Neuron (in vitro differentiated cells): ENCODE results near the gene ADAMTS7.
"Not testable (repeated sequence)": the region's sequence is repeated elsewhere in the genome, so short reads cannot be mapped to it uniquely, and the experiment has no call there.

Source experiments
- H2AFZ ChIP-seq: one replicate; pipeline ENCODE4 v1.6.1; 2013; ENCODE audit warnings: low read depth, mild to moderate bottlenecking, inconsistent platforms, low read length, moderate library complexity
- H3K27me3 ChIP-seq: one replicate; pipeline ENCODE4 v1.6.1; 2013; ENCODE audit warnings: low read length; ENCODE audit not compliant: insufficient read depth
- H3K36me3 ChIP-seq: one replicate; pipeline ENCODE4 v1.6.1; 2013; ENCODE audit warnings: low read length; ENCODE audit not compliant: insufficient read depth
- H3K4me1 ChIP-seq: one replicate; pipeline ENCODE4 v1.6.1; 2013; ENCODE audit warnings: low read length; ENCODE audit not compliant: insufficient read depth
- H3K4me3 ChIP-seq: 2 replicates; pipeline ENCODE4 v1.5.1; 2013; ENCODE audit warnings: mild to moderate bottlenecking, low read length, moderate library complexity
- H3K9me3 ChIP-seq: one replicate; pipeline ENCODE4 v1.6.1; 2013; ENCODE audit warnings: low read length

The ADAMTS7 gene

DNA sequence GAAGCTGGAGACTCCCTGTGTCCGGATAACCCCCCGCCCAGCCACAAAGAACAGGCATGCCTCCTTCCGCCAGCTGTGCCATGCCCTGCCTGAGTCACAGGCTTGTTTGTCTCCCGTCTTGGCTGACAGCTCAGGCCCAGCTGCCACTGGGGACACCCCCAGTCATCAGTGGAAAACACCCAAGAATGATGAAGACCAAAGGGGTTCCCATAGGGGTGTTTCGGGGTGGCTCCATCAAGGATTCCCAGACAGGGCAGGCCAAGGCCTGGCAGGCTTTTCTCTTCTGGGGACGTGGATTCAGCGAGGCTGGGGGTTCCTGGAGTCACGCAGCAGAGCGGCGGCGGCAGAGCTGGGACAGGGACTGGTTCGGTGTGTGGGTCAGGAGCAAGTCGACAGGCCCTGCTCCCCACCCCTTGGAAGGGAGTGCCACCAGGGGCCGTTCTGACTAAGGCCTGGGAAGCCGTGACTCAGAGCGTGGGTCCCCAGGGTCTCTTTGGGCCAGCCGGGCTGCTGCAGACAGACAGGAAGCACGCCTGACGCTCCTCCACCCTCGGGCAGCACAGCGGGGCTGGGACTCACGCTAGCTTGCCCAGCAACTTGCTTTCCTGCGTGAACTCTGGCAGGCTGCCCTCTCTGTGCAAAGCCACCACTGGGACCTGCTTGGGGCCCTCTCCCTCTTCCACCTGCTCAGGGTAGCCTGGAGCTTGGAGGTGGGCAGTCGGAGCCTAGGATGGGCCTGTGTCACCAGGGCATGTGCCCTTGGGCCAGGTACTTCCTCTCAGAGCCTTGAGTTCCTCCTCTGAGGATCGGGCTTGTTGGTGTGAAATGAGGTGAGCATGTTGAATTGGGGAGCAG, 54.3 kb downstream of the ADAMTS7 start:
- H2AFZ ChIP-seq, H3K36me3 ChIP-seq, H3K27me3 ChIP-seq, H3K4me1 ChIP-seq, H3K4me3 ChIP-seq, H3K9me3 ChIP-seq: not testable (repeated sequence)

DNA sequence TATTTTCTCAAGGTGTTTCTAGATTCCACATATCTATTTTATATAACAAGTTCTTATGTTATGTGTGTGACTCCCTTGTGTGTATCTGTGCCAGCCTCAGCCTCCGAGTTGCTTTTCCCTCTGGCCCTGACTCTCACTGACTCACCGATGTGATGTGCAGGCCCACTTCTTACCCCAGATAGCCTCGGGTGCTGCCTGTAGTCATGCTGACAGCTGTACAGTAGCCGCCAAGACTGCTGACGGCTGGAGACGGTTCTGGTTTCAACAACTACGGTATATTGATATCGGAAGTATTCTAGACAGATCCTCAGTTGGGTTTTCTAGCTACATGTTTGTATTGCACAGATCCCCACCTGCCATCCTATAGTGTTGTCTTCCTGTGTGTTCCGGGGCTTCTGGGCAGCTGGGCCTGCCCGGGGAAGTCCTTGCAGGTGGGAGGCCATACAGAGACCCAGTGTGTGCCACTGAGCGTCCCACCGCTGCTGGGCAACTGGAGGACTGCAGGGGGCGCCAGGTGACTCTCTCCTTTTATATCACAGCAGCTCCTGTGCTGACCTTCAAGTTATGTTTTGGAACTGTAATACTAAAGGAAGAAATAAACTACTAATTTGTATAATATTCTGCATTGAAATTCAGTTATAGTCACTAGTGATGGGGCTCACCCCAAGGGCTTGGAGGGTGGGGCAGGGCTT, 55.2 kb downstream of the ADAMTS7 start:
- H3K9me3 ChIP-seq, H3K4me1 ChIP-seq: not testable (repeated sequence)

DNA sequence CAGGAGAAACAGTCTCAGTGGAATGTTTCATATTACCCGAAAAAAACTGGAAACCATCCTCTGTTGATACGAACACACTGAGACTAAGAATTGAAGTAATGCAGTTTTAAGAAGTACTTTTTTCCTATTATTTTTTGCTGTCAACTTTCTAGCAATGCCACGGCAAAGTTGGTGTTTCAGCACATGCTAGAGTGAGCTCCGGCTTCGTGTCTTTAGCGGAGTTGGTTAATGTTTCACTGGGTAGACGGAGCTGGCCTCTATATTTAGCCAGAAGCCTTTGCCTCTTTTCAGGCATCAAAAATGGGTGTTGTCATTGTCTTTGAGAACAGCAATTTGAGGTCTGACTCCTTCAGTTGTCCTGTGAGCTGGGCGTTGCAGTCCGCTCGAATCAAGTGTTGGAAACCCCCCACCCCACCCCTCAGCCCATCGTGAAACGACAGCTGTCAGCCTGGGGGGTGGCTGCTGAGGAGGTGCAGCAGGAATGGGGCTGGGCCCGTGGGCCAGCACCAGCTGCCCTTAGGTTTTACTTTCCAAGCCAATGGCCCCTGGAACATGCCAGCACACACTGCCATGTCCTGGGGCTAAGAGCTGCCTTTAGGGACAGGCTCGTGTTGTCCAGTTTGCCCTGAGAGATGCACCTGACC, 56.5 kb downstream of the ADAMTS7 start:
- H3K36me3 ChIP-seq, H3K9me3 ChIP-seq, H3K4me1 ChIP-seq, H3K4me3 ChIP-seq, H3K27me3 ChIP-seq, H2AFZ ChIP-seq: not testable (repeated sequence)

More for the DNA sequence above, 55.2 kb downstream of the ADAMTS7 start:
- H2AFZ ChIP-seq, H3K4me3 ChIP-seq, H3K36me3 ChIP-seq, H3K27me3 ChIP-seq: not testable (repeated sequence)

DNA sequence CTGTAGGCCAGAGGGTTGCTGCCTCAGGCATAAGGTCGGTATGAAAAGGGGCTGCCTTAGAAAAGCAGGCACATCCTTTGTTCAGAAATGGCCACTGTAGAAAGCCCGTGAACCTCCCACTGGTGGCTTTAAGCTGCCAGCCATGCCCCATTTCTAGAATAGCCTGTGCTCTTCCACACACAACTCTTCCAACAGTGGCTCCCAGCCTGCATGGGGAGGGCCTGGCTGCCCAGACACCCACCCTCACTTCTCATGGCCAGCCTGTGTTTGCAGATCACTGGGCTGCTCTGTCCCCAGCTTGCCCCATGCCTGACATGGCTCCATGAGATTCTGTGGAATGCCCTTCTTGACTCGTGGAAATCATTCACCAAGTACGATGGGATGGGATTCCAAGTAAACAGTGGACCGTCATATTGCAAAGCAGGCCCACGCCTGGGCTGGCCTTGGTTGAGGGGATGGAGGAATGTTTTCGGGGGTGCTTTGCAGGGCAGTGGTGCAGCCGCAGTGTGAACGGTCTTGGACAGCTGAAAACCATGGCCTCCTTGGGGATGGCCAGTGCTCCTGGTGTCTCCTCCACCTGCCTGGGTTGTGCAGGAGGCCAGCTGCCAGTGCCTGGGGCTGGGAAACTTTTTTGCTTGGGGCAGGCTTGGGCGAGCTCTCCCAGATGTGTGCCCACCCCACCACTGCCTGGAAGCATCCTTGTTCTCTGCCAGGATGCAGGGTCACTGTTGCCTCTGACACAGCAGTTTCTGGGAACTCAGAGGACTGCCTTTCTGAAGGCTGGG, 57.3 kb downstream of the ADAMTS7 start:
- not testable (repeated sequence) for H3K9me3 ChIP-seq, H3K4me1 ChIP-seq, H3K36me3 ChIP-seq, H3K27me3 ChIP-seq, H3K4me3 ChIP-seq, H2AFZ ChIP-seq

DNA sequence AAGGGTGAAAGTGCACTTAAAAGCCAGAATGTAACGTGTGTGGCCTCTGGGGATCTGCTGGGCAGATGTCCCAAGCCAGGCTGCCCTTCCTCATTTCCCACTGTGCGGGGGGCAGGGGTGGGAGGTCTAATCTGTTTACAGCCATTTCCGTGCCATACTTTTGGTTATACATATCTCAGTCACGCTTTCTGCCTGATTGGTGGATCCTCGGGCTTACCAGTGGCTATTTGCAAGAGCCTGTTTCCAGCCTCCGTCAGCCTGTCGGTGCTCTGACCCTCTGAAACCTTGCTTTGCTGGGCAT, 58.0 kb downstream of the ADAMTS7 start:
- H3K36me3 ChIP-seq, H3K4me1 ChIP-seq, H2AFZ ChIP-seq, H3K27me3 ChIP-seq, H3K9me3 ChIP-seq, H3K4me3 ChIP-seq: not testable (repeated sequence)

DNA sequence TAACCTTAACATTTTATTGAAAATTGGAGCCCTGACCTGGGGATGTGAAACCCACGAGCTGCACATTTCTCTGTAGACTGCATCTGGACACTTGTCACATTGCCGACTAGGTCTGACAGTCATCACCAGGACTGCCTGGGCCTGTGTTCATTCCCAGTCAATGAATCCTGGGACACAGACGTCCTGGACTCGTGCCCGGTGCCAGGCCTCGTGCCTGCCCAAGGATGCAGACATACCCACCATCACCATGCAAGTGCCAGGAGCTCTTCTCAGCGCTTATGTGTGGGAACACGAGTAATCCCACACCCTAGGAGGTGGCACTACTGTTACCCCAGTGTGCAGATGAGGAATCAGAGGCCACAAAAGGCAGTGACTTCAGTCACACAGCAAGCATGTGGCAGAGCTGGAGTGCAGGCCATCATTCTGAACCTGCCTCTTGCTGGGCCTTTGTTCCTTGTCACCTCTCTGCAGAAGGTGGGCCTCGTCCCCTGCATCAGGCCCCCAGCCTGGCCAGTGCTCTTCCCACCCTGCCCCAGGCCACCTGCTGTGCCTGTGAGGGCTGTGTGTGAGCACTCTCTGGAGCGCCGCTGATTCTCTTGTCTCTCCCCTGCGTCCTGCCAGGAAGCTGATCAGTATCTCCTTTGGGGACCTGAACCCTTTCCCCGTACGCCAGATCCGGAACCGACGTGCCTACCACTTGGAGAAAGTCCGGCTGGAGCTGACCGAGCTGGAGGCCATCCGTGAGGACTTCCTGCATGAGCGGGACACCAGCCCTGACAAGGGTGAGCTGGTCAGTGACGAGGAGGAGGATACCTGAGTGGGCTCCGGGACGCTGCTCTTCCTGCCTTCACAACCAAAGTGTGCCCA, 58.5 kb downstream of the ADAMTS7 start:
- no peak overlapping the region for H3K4me3 ChIP-seq
- H2AFZ ChIP-seq: no peak overlapping the region
- no peaks in the 10 kb centered on the region for H3K27me3 ChIP-seq
- H3K9me3 ChIP-seq: no peaks in the 10 kb centered on the region
- no peaks in the 10 kb centered on the region for H3K36me3 ChIP-seq
- H3K4me1 ChIP-seq: peaks cover 4% of the 10 kb centered on the region

DNA sequence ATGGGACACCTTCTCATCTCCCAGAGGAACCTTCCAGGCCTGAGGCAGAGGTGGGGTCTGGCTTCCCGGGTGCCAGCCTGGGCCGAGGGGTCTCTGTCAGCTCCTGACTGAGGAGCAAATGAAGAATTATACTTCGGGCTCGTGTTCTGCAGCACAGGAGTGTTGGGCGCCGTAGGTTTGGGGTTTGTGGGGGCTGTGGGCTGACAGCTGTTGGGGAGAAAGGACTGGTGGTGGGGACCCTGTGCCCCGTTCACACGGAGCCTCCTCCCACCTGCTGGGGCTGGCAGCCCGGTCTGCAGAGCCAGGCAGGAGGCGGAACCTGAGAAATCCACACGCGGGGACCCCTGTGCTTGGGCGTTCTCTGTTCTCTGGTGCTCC, 59.7 kb downstream of the ADAMTS7 start:
- H3K4me3 ChIP-seq: no peak overlapping the region
- no peaks in the 10 kb centered on the region for H3K27me3 ChIP-seq
- peaks cover 4% of the 10 kb centered on the region for H3K4me1 ChIP-seq

DNA sequence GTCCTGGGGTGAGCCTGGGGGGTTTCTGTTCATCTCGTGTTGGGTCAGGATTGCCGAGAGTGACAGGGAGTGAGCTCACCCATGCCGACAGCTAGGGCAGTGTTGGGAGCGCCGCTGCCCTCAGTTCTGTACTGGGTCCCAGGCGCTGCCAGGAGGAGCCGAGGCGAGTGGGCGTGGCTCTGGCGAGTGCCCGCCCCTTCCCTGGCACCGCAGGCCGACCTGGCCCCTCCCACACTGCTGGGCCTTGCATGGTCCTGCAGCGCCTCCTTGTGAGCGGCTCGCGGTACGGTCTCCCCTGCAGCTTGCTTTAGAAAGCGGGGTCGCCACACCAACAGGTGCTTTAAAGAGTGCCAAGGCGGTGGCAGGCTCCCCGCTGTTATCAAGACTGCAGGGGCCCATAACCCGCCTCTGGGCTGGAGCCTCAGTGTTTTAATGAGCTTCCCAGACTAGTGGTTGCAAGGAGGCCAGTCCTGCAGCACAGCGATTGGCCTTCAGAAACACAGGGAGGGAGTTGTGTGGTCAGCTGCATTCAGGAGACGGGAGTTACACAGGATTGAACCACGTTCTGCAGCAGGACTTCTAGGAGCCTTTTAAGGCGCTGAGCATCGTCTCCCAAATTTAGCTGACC, 60.2 kb downstream of the ADAMTS7 start:
- not testable (repeated sequence) for H3K4me1 ChIP-seq, H3K9me3 ChIP-seq, H2AFZ ChIP-seq, H3K36me3 ChIP-seq, H3K4me3 ChIP-seq, H3K27me3 ChIP-seq

More for the DNA sequence above, 59.7 kb downstream of the ADAMTS7 start:
- Histone ChIP-seq H3K36me3 (no peaks in the 10 kb centered on the region), H2AFZ (no peak overlapping the region), H3K9me3 (no peaks in the 10 kb centered on the region)

DNA sequence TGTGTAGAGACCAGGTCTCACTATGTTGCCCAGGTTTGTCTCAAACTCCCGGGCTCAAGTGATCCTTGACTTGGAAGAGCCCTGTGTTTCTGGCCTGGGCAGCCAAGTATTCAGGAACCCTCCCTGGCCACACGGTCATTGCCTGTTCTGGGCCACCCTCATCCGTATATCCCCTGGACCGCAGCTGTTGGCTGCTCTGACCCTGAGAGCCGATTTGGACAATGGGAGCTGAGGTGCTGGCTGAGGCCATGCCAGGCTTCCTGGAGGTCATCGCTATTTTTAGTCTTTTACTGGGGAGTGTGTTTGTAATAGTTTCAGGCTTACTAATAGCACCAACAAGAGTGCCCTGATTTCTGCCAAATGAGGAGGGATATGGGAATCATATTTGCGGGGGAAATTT, 60.7 kb downstream of the ADAMTS7 start:
- Histone ChIP-seq H3K9me3 (no peaks in the 10 kb centered on the region), H2AFZ (no peak overlapping the region), H3K4me1 (peaks cover 4% of the 10 kb centered on the region), H3K4me3 (no peak overlapping the region), H3K27me3 (no peaks in the 10 kb centered on the region), H3K36me3 (no peaks in the 10 kb centered on the region)

DNA sequence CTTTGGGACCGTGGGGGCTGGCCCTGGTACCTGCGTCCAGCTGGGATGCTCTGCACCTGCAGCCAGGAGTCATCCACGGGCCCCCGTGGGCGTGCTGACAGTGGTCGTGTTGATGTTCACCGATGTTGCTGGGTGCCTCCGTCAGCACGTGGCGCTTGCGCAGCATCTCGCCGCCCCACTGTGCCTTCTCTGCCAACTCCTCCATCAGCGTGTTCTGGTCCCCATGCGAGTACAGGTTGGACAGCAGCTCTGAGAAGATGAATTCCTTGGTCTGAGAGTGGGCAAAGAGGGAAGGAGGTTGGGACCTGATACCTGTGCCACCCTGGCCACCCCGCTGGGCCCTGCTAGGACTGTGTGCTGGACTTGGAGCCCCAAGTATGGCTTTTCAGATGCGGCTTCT, 61.4 kb downstream of the ADAMTS7 start:
- no peak overlapping the region for H2AFZ ChIP-seq
- no peak overlapping the region for H3K4me3 ChIP-seq
- no peaks in the 10 kb centered on the region for H3K36me3 ChIP-seq
- peaks cover 4% of the 10 kb centered on the region for H3K4me1 ChIP-seq
- no peaks in the 10 kb centered on the region for H3K27me3 ChIP-seq
- no peaks in the 10 kb centered on the region for H3K9me3 ChIP-seq

DNA sequence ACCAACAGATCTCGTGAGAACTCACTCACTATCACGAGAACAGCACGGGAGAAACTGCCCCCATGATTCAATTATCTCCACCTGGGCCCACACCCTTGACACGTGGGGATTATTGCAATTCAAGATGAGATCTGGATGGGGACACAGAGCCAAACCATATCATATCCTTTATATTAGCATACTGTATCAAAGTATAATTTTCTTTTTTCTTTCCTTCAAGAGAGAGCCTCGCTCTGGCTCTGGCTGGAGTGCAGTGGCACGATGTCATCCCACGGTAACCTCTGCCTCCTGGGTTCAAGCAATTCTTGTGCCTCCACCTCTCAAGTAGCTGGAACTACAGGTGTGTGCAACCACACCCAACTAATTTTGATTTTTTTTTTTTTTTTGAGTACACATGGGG, 63.4 kb downstream of the ADAMTS7 start:
- H3K27me3 ChIP-seq, H3K36me3 ChIP-seq, H3K4me1 ChIP-seq, H3K9me3 ChIP-seq, H3K4me3 ChIP-seq, H2AFZ ChIP-seq: not testable (repeated sequence)

DNA sequence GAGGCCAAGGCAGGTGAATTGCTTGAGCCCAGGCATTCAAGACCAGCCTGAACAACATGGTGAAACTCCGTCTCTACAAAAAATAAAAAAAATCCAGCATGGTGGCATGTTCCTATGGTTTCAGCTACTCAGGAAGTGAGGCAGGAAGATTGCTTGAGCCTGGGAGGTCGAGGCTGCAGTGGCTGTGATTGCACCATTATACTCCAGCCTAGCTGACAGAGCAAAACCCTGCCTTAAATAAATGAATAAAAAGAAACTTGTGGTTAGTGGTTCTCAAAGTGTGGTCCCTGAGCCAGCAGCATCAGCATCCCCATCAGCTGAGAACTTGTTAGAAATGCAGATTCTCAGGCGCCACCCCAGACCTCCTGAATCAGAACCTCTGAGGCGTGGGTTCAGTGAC, 69.6 kb downstream of the ADAMTS7 start:
- not testable (repeated sequence) for H3K36me3 ChIP-seq, H3K4me1 ChIP-seq, H3K4me3 ChIP-seq, H3K27me3 ChIP-seq, H2AFZ ChIP-seq, H3K9me3 ChIP-seq
